ENCODE measurements around the gene HSD11B2.

HSD11B2 gene

DNA sequence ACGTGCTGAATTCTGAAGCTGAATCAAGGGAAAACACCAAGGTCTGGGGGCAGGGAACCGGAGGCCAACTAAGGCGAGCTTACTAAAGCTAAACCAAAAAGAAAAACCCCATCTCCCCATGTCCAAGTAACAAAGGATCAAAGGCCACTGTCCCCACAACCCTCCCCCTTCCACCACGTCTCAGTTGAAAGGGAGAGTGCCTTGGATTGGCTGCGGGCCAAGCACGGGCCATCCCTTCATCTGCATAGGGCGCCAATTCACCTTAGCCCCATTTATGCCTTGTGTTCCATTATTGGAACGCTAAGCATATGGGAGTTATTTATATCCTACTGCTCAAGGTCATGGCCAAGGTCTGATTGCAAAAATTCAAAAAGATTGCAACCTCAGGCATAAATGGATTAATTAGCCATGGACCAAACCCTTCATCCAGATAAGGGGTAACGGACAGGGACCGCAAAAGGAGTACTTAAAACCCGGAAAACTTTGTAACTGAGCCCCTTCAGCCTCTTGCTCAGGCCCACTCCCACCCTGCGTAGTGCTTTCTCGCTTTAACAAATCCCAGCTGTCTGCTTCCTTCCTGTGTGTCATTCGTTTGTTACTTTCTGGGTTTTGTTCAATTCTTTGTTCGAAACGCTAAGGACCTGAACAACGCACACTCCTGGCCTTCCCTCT, 50.8 kb downstream of the HSD11B2 start:
- FAIRE-seq, result no peak
- no peak for TF ChIP-seq TAF1 (IDR thresholded peaks at IDR 0.05; ENCODE audit: low read depth, low read length)
- DNase-seq (ENCODE audit: insufficient read length, low spot score), result no peak

DNA sequence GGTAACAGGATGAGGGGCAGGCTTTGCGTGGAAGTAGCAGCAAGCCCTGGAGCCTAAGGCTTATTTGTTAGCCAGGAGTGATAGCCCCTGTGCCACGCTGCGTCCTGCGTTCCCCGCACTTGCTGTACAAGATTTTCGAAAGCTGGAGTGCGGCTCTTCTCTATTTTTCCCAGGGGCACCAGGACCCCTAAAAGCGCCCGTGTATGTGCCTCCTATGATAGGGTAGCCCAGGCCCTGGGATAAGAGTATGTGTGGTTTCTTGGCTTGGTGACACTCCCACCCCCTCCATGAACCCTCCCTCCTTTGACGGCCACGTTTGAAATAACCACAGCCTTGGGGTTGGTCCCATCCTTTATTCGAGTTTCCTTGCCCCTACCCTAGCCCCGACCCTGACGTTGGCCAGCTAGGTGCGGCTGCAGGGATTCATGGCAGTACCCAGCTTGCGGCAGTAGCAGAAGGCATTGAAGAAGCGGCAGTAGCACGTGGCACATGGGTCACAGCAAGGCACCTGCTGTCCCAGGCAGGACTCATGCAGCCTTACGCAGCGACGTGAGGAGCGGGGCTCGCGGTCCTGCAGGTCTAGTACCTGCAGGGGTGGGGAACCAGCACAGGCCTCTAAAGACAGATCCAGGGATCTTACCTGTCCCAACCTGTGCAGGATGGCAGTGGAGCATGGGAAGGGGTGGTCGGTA, 51.5 kb downstream of the HSD11B2 start:
- DNase-seq (ENCODE audit: insufficient read length, low spot score) (no peak), FAIRE-seq (no peak)
- TF ChIP-seq POLR2AphosphoS5 (IDR thresholded peaks at IDR 0.05; ENCODE audit: low read depth, low read length) (no peak), TAF1 (IDR thresholded peaks at IDR 0.05; ENCODE audit: low read depth, low read length) (no peak), POLR2A (IDR thresholded peaks at IDR 0.05; ENCODE audit: low read depth, low read length) (no peak), POU2F2 (IDR thresholded peaks at IDR 0.05; ENCODE audit: low read depth, low read length) (no peak), PAX5 (IDR thresholded peaks at IDR 0.05; ENCODE audit: insufficient read depth, low read length, severe bottlenecking) (no peak), SPI1 (IDR thresholded peaks at IDR 0.05; ENCODE audit: low read depth, low read length) (no peak)

DNA sequence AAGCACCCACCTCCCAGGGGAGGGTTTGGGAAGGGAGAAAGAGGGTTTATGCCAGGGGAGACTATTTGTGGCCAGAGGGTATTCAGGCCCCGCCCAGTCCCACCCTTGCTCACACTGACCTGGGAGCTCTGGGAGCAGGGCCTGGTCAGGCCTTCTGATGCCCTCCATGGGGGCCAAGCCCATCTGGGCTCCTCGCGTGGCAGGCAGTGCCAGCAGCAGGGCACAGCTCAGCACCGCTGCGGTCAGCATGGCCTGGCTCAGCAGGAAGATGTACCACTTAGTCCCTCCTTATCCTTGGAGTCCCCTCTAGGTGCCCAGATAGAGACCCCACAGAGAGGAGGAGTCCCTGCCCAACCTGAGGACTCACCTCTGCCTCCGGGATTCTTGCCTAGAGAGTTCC, 52.2 kb downstream of the HSD11B2 start, which contains the start of gene AGRP:
Gene AGRP (minus strand): TSS at position 398 of the 400 bp plus-strand sequence. CDS start 149 bp downstream, at position 249.
- FAIRE-seq (no peak), DNase-seq (ENCODE audit: insufficient read length, low spot score) (no peak)
- TF ChIP-seq POU2F2 (IDR thresholded peaks at IDR 0.05; ENCODE audit: low read depth, low read length) (no peak), SPI1 (IDR thresholded peaks at IDR 0.05; ENCODE audit: low read depth, low read length) (no peak), POLR2AphosphoS5 (IDR thresholded peaks at IDR 0.05; ENCODE audit: low read depth, low read length) (no peak), TAF1 (IDR thresholded peaks at IDR 0.05; ENCODE audit: low read depth, low read length) (no peak), PAX5 (IDR thresholded peaks at IDR 0.05; ENCODE audit: insufficient read depth, low read length, severe bottlenecking) (no peak)

DNA sequence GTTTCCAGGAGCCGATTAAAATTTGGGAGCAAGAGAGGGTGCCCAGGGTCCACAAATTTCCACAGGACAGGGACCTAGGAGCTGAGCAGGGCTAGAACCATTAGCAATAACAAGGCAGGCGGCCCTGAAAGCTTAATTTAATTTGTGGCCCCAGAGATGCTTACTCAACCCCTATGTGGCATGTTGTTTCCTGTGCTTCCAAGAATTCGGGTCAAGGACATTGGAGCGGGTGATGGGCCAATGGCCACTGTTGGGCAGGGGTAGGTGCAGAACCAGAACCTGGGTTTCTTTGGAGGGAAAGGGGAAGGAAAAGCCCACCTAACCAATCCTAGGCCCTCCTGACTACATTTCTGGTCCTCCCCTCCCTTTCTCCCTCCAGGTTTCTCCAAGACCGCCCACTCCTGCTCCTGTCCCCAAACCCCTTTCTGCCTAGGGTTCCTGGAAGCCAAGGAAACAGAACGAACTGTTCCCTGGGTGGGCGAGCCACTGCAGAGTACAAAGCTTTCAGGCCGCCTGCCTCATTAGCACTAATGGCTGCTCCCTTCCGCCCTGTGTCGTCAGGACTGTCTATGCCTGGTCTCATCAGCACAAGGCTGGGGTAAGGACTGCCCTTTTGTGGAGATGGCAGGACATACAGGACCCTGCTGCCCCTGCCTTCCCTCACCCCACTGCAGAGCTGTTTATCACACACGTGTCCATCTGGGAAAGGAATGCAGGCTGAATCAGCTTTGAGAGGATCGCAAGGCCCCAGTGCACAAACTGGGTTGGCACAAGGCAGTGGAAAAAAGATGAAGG, 53.0 kb downstream of the HSD11B2 start:
- no peak for FAIRE-seq
- DNase-seq (ENCODE audit: insufficient read length, low spot score), result no peak

DNA sequence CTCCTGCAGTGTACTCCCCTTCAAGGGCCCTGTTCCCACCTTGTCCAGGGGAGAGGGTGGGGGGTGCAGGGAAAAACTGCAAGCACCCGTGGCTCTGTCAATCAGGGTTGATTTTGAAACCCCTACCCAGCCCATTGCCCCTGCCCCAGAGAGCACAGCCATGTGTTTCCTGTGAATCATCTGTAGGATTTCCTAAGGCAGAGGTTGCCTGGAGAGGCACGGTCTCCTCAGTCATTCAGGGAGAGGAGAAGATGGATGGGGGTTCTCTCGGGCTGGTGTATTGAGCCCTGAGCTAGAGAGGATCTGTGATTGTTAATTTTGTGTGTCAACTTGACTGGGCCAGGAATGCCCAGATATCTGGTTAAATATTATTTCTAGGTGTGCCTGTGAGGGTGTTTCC, 55.9 kb downstream of the HSD11B2 start:
- DNase-seq (ENCODE audit: insufficient read length, low spot score) (no peak), FAIRE-seq (no peak)
- no peak for TF ChIP-seq PAX5 (IDR thresholded peaks at IDR 0.05; ENCODE audit: insufficient read depth, low read length, severe bottlenecking)
- no peak for TF ChIP-seq POLR2AphosphoS5 (IDR thresholded peaks at IDR 0.05; ENCODE audit: low read depth, low read length)
- no peak for TF ChIP-seq TAF1 (IDR thresholded peaks at IDR 0.05; ENCODE audit: low read depth, low read length)
- TF ChIP-seq SPI1 (IDR thresholded peaks at IDR 0.05; ENCODE audit: low read depth, low read length), result no peak
- no peak for TF ChIP-seq POLR2A (IDR thresholded peaks at IDR 0.05; ENCODE audit: low read depth, low read length)
- no peak for TF ChIP-seq POU2F2 (IDR thresholded peaks at IDR 0.05; ENCODE audit: low read depth, low read length)

More for the DNA sequence above, 53.0 kb downstream of the HSD11B2 start:
- TF ChIP-seq PAX5 (IDR thresholded peaks at IDR 0.05; ENCODE audit: insufficient read depth, low read length, severe bottlenecking) (no peak), POU2F2 (IDR thresholded peaks at IDR 0.05; ENCODE audit: low read depth, low read length) (no peak), POLR2A (IDR thresholded peaks at IDR 0.05; ENCODE audit: low read depth, low read length) (no peak), SPI1 (IDR thresholded peaks at IDR 0.05; ENCODE audit: low read depth, low read length) (no peak), TAF1 (IDR thresholded peaks at IDR 0.05; ENCODE audit: low read depth, low read length) (no peak), POLR2AphosphoS5 (IDR thresholded peaks at IDR 0.05; ENCODE audit: low read depth, low read length) (no peak)
